IPS-20b (cell line): ENCODE results near the gene DCLK1.

Experiments used
- H3K27ac ChIP-seq: one replicate; pipeline ENCODE4 v1.5.1; 2013; ENCODE audit warnings: low read length
- H3K27me3 ChIP-seq: 2 replicates; pipeline ENCODE4 v1.6.1; 2013; ENCODE audit warnings: mild to moderate bottlenecking, low read length, inconsistent platforms; ENCODE audit not compliant: insufficient read depth
- H3K36me3 ChIP-seq: 2 replicates; pipeline ENCODE4 v1.6.1; 2013; ENCODE audit warnings: low read depth, mild to moderate bottlenecking, inconsistent platforms, low read length, moderate library complexity; ENCODE audit not compliant: insufficient read depth
- H3K4me1 ChIP-seq: 2 replicates; pipeline ENCODE4 v1.6.1; 2013; ENCODE audit warnings: mild to moderate bottlenecking, control low read depth, inconsistent platforms, low read length, moderate library complexity; ENCODE audit not compliant: insufficient read depth
- H3K4me3 ChIP-seq: 2 replicates; pipeline ENCODE4 v1.5.1; 2013; ENCODE audit warnings: mild to moderate bottlenecking, low read length, inconsistent platforms
- H3K9ac ChIP-seq: 2 replicates; pipeline ENCODE4 v1.6.1; 2013; ENCODE audit warnings: low read depth, mild to moderate bottlenecking, inconsistent platforms, low read length, moderate library complexity
- H3K9me3 ChIP-seq: 2 replicates; pipeline ENCODE4 v1.6.1; 2013; ENCODE audit warnings: mild to moderate bottlenecking, low read depth, low read length, inconsistent platforms; ENCODE audit not compliant: insufficient read depth

The DCLK1 gene

DNA sequence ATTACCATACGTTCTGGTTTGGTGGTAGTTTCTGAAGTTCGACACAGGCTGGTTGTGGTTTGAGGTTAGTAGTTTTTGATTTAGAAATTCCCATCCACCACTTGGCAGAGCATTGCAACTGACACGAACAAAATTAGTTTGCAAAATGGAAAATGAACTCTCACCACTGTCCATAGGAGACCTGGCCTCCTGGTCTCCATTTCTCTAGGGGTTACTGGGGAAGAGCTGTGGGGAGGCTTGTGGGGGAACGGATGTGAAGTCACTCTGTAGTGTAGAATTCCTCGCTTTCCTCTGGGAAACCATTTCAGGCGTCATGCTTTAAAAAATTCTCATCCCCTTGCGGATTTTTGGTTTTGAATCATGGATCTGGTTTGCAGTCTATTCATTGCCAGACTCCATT is 333.2 kb downstream of the DCLK1 start:
- no peaks in the 10 kb centered on the region for H3K27me3 ChIP-seq
- no peak overlapping the region for H3K9ac ChIP-seq
- no peaks in the 10 kb centered on the region for H3K9me3 ChIP-seq
- no peak overlapping the region for H3K27ac ChIP-seq
- no peak overlapping the region for H3K4me3 ChIP-seq
- H3K4me1 ChIP-seq = no peaks in the 10 kb centered on the region
- H3K36me3 ChIP-seq = 0 out of 2 replicates have a peak, but pooled peaks cover 3% of the 10 kb centered on the region

GRCh38 chr13:35797244-35797643 is 333.9 kb downstream of the DCLK1 start:
- H3K27ac ChIP-seq = no peak overlapping the region
- no peaks in the 10 kb centered on the region for H3K27me3 ChIP-seq
- H3K36me3 ChIP-seq = 0 out of 2 replicates have a peak, but pooled peaks cover 3% of the 10 kb centered on the region
- no peaks in the 10 kb centered on the region for H3K4me1 ChIP-seq
- no peak overlapping the region for H3K4me3 ChIP-seq
- no peaks in the 10 kb centered on the region for H3K9me3 ChIP-seq
- no peak overlapping the region for H3K9ac ChIP-seq

DNA sequence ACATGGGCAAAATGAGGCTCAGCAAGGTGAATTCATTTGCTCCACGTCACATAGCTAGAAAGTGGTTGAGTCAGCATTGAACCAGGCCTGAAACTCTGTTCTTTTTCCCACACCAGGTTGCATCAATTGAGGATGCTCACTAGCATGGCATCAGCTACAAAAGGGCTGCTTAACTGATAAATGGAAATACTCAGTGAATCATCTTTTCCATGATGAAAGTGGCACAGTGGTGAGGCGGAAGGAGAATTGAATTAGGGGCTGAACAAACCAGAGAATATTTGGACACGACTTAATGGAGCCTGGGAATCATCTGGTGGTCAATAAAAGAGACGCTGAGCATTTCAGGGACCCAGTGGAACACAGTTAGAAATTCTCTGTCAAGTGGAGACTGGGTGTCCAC is 334.6 kb downstream of the DCLK1 start:
- no peak overlapping the region for H3K4me3 ChIP-seq
- H3K36me3 ChIP-seq = 0 out of 2 replicates have a peak, but pooled peaks cover 3% of the 10 kb centered on the region
- no peaks in the 10 kb centered on the region for H3K9me3 ChIP-seq
- H3K9ac ChIP-seq = no peak overlapping the region
- no peaks in the 10 kb centered on the region for H3K4me1 ChIP-seq
- no peaks in the 10 kb centered on the region for H3K27me3 ChIP-seq
- H3K27ac ChIP-seq = no peak overlapping the region

- no peak overlapping the region for H3K27ac ChIP-seq
- H3K27me3 ChIP-seq = no peaks in the 10 kb centered on the region
- no peak overlapping the region for H3K4me3 ChIP-seq
- H3K4me1 ChIP-seq = no peaks in the 10 kb centered on the region
- H3K9ac ChIP-seq = no peak overlapping the region
- H3K9me3 ChIP-seq = no peaks in the 10 kb centered on the region
- 0 out of 2 replicates have a peak, but pooled peaks cover 1% of the 10 kb centered on the region for H3K36me3 ChIP-seq
These were observed 336.3 kb downstream of the DCLK1 start for GRCh38 chr13:35794734-35795389.

DNA sequence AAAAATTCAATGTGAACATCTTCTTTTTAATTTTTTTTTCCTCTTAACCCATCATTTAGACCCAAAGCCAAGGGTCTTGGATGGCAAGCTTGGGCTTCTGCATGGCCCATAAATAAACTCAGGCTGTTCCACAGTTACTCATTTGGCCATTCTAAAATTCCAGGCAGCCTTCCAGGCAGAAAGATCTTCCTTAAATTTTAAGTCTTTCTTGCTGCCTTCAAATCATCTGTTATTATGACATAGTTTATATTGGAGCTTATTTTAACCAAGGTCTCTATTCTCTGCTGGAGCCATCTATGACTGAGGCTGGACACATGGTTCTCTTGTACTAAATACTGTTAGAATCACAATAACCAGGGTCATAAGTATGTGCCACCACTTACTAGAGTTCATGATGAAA is 337.4 kb downstream of the DCLK1 start:
- H3K27me3 ChIP-seq = no peaks in the 10 kb centered on the region
- no peak overlapping the region for H3K4me3 ChIP-seq
- H3K4me1 ChIP-seq = no peaks in the 10 kb centered on the region; the same call in 1 of the 2 replicates
- H3K9me3 ChIP-seq = no peaks in the 10 kb centered on the region
- H3K27ac ChIP-seq = no peak overlapping the region
- no peak overlapping the region for H3K9ac ChIP-seq
- no peaks in the 10 kb centered on the region for H3K36me3 ChIP-seq

DNA sequence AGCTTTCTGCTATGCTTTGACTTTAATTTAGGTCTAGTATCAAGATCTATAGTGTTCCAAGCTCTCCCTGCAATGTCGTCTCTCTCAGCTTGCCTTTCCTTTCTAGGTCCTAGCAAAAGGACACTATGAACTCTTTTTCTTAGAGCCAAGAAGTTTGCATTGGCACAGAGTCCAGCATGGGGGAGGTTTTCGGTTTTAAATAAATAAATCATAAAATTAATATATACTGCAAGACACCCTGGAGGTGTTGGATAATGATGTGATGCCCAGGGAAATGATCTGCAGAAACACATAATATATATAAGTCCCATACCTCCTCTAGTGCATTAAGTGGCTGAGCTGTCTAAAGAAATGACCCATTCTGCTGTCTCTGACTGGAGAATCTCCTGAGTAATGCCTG is 338.3 kb downstream of the DCLK1 start:
- Histone ChIP-seq H3K4me1 (no peaks in the 10 kb centered on the region; the same call in 1 of the 2 replicates), H3K9me3 (no peaks in the 10 kb centered on the region), H3K27ac (no peak overlapping the region), H3K4me3 (no peak overlapping the region), H3K36me3 (no peaks in the 10 kb centered on the region), H3K27me3 (no peaks in the 10 kb centered on the region), H3K9ac (no peak overlapping the region)

DNA sequence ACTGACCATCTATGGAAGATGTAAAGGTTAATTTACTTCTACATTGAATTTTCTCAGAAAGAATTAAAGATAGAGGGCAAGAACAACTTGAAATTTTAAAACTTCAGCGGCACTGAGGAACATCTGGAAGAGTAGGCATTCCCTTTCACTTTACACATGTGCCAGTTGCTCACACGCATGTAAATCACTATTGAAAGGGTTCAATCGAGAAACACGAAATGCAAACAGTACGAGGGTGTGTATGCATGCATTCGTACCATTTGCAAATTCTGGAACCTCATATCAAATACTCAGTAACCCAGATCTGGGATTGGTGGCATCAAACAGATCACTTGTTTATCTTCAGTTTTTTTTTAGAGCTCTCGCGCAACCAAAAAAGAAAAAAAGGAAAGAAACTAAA is 339.2 kb downstream of the DCLK1 start:
- no peak overlapping the region for H3K4me3 ChIP-seq
- no peak overlapping the region for H3K27ac ChIP-seq
- no peaks in the 10 kb centered on the region for H3K36me3 ChIP-seq
- H3K9ac ChIP-seq = no peak overlapping the region
- H3K9me3 ChIP-seq = no peaks in the 10 kb centered on the region
- H3K27me3 ChIP-seq = no peaks in the 10 kb centered on the region
- H3K4me1 ChIP-seq = no peaks in the 10 kb centered on the region; the same call in 1 of the 2 replicates

DNA sequence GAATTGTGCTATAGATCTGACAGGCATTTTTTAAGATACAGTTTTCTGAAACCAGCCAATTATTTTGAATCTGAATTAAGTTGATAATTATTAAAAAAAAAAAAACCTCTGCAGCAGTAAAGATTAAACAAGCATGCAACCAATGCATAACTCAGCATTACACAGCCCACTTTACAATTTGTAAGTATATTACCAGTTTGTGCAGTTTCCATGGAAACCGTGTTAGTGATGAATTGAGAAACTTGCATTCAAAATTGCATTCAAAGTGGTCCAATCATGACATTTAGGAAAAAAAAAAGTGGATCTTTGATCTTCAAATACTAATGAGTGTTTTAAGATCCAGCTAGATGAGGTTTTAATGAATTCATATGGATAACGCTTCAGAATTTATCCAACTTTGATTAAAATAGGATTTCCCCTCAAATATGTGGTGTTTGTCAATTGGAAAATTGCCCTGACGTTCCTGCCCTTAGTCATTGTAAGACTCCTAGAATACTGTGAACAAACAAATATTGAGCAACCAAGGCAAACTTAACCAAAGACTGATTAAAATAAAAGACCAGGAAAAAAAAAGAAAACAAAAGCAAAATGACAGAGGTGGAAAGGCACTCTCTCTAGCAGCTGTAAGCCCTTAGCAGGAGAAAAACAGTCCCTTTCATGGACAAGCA is 339.9 kb downstream of the DCLK1 start:
- Histone ChIP-seq H3K4me3 (no peak overlapping the region), H3K36me3 (no peaks in the 10 kb centered on the region), H3K27me3 (no peaks in the 10 kb centered on the region), H3K9ac (no peak overlapping the region), H3K9me3 (no peaks in the 10 kb centered on the region), H3K4me1 (no peaks in the 10 kb centered on the region; the same call in 1 of the 2 replicates), H3K27ac (no peak overlapping the region)

DNA sequence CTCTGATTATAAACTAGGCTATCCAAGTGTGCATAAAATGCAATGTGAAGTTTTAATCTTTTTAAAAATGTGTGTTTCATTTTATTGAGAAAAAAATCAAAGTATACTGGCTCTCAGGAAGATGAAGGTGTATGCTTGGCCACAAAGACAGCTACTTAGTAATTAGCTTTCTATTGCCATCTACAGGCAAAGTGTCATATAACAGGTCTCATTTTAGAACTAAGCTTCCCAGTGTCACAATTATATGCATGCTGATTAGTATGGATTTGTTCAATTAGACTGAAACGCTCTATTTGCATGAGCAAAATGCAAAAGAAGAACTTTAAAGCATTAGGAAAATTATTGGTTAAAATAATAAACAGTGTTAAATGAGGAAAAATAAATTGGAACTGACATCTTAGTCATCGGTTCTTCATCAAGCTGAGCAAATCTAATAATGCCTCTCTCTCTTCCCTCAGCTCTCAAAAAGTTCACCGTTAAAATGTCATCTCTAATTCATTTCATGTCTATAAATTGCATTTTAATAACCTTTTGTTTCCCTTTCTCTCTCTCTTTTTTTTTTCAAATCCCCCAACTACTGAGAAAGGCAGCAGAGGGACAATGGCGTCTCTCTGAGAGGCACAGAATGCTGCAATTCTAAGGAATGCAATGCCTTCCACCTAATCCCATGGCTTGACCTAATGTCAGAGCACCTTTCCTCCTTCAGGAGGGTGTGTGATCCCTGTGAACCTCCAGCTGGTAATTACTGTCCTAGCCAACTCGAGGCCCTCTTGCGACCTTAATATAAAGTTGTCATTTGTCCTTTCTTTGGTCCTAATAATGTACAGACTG is 341.6 kb downstream of the DCLK1 start:
- no peak overlapping the region for H3K9ac ChIP-seq
- no peaks in the 10 kb centered on the region; the same call in 1 of the 2 replicates for H3K4me1 ChIP-seq
- H3K4me3 ChIP-seq = no peak overlapping the region
- H3K36me3 ChIP-seq = no peaks in the 10 kb centered on the region; the same call in 1 of the 2 replicates
- no peaks in the 10 kb centered on the region for H3K27me3 ChIP-seq
- H3K27ac ChIP-seq = no peak overlapping the region
- no peaks in the 10 kb centered on the region for H3K9me3 ChIP-seq

GRCh38 chr13:35787937-35788336 is 343.2 kb downstream of the DCLK1 start:
- Histone ChIP-seq H3K27ac (no peak overlapping the region), H3K36me3 (no peaks in the 10 kb centered on the region; the same call in 1 of the 2 replicates), H3K9ac (no peak overlapping the region), H3K4me3 (no peak overlapping the region), H3K9me3 (no peaks in the 10 kb centered on the region), H3K4me1 (no peaks in the 10 kb centered on the region; the same call in 1 of the 2 replicates), H3K27me3 (no peaks in the 10 kb centered on the region)

GRCh38 chr13:35785576-35786303 is 345.4 kb downstream of the DCLK1 start:
- Histone ChIP-seq H3K36me3 (no peaks in the 10 kb centered on the region; the same call in 1 of the 2 replicates), H3K27me3 (no peaks in the 10 kb centered on the region), H3K9ac (no peak overlapping the region), H3K4me3 (no peak overlapping the region), H3K4me1 (no peaks in the 10 kb centered on the region; the same call in 1 of the 2 replicates), H3K27ac (no peak overlapping the region), H3K9me3 (no peaks in the 10 kb centered on the region)
